H1 (cell line): ENCODE measurements around the gene SOX30. TPM values are rescaled to one million over a fixed set of nuclear protein-coding genes. Genes with fewer than 3 reads are reported as not detected.

Experiments
- CTCF ChIA-PET: fragments of 300-600 bp; sonication (Branson Sonifier 250); formaldehyde crosslinking; loops from one replicate; lab custom pipeline; 2021; ENCODE audit not compliant: partially characterized antibody; lab: Charles Lee
- POLR2A ChIA-PET: fragments of 300-600 bp; sonication (Branson Sonifier 250); formaldehyde crosslinking; loops from one replicate; lab custom pipeline; 2021; ENCODE audit warnings: inconsistent platforms; ENCODE audit not compliant: partially characterized antibody; lab: Charles Lee
- DNase-seq, 2 experiments: peaks; one replicate each; pipeline versions ENCODE4 v3.0.0 to v3.0.0-alpha.2; 2010 to 2022; ENCODE audit warnings: low spot score in 2 of 2, low read depth in 1 of 2, mixed read lengths in 1 of 2
- FAIRE-seq: peaks from 2 replicates; lab custom pipeline; 2011; peaks lifted over from hg19 to GRCh38; lab: Jason Lieb, UNC
- H2AFZ ChIP-seq: 2 replicates; pipeline ENCODE4 v1.8.1; 2012; ENCODE audit warnings: low read length, inconsistent platforms
- H2AK5ac ChIP-seq: 2 replicates; pipeline ENCODE4 v1.6.1; 2013; ENCODE audit warnings: low read depth, low read length
- H2BK120ac ChIP-seq: replicated peaks from 2 replicates; pipeline ENCODE3; 2013; ENCODE audit warnings: low read depth, low read length, inconsistent platforms
- H2BK12ac ChIP-seq: 2 replicates; pipeline ENCODE4 v1.6.1; 2013; ENCODE audit warnings: low read depth, low read length
- H2BK15ac ChIP-seq: 2 replicates; pipeline ENCODE4 v1.6.1; 2013; ENCODE audit warnings: low read length
- H2BK20ac ChIP-seq: 2 replicates; pipeline ENCODE4 v1.6.1; 2013; ENCODE audit warnings: low read length
- H2BK5ac ChIP-seq: 2 replicates; pipeline ENCODE4 v1.6.1; 2013; ENCODE audit warnings: low read depth, low read length
- H3K14ac ChIP-seq: 2 replicates; pipeline ENCODE4 v1.6.1; 2013; ENCODE audit warnings: inconsistent platforms; ENCODE audit not compliant: insufficient read length
- H3K18ac ChIP-seq: 2 replicates; pipeline ENCODE4 v1.6.1; 2013; ENCODE audit warnings: low read length; ENCODE audit errors: extremely low read depth
- H3K23ac ChIP-seq: 2 replicates; pipeline ENCODE4 v1.6.1; 2013; ENCODE audit warnings: inconsistent platforms; ENCODE audit not compliant: insufficient read length
- H3K23me2 ChIP-seq: 2 replicates; pipeline ENCODE4 v1.6.1; 2013; ENCODE audit warnings: low read depth, low read length
- H3K27ac ChIP-seq: 2 replicates; pipeline ENCODE4 v1.6.1; 2011; ENCODE audit warnings: low read depth, low read length, inconsistent platforms
- H3K27me3 ChIP-seq, 4 experiments: replicated peaks in 1 of 4; 1 replicate in 1 of 4; 2 replicates in 3 of 4; pipeline versions ENCODE4 v1.6.1 to v1.8.1; 2011 to 2013; ENCODE audit warnings: low read length in 3 of 4, mild to moderate bottlenecking in 3 of 4, inconsistent platforms in 2 of 4, mixed read lengths in 2 of 4, moderate library complexity in 1 of 4; ENCODE audit not compliant: control insufficient read depth in 3 of 4, insufficient read depth in 3 of 4; ENCODE audit errors: extremely low read depth in 1 of 4
- H3K36me3 ChIP-seq, 4 experiments: 2 replicates each; pipeline versions ENCODE4 v1.6.1 to v1.8.1; 2011 to 2013; ENCODE audit warnings: mild to moderate bottlenecking in 4 of 4, low read length in 3 of 4, moderate library complexity in 2 of 4, control low read depth in 1 of 4, inconsistent platforms in 1 of 4; ENCODE audit not compliant: insufficient read depth in 4 of 4, control insufficient read depth in 2 of 4
- H3K4ac ChIP-seq: replicated peaks from 2 replicates; pipeline ENCODE3; 2013; ENCODE audit warnings: low read length, low read depth, mixed read lengths, inconsistent platforms; ENCODE audit not compliant: insufficient read length
- H3K4me1 ChIP-seq, 4 experiments: replicated peaks in 1 of 4; 1 replicate in 1 of 4; 2 replicates in 3 of 4; pipeline versions ENCODE4 v1.6.1 to v1.8.1; 2011 to 2013; ENCODE audit warnings: low read length in 3 of 4, inconsistent platforms in 2 of 4, mixed read lengths in 1 of 4; ENCODE audit not compliant: insufficient read depth in 4 of 4, control insufficient read depth in 3 of 4
- H3K4me2 ChIP-seq, 2 experiments: 2 replicates each; pipeline versions ENCODE4 v1.6.1 to v1.8.1; 2011 to 2013; ENCODE audit warnings: low read depth in 2 of 2, low read length in 2 of 2, control low read depth in 1 of 2, inconsistent platforms in 1 of 2, mild to moderate bottlenecking in 1 of 2; ENCODE audit not compliant: insufficient read depth in 1 of 2
- H3K4me3 ChIP-seq, 4 experiments: fragments of 200-600, 300-600 bp in 1 of 4; sonication (generic), shearing (Covaris generic), sonication (Bioruptor Twin) in 1 of 4; 2 replicates each; pipeline versions ENCODE4 v1.5.1 to v1.8.1; 2011 to 2016; ENCODE audit warnings: low read length in 4 of 4, low read depth in 3 of 4, control low read depth in 2 of 4, inconsistent platforms in 2 of 4, mild to moderate bottlenecking in 2 of 4, mixed read lengths in 1 of 4, moderate library complexity in 1 of 4; ENCODE audit not compliant: insufficient read depth in 2 of 4; ENCODE audit errors: extremely low read depth in 1 of 4
- H3K56ac ChIP-seq: replicated peaks from 2 replicates; pipeline ENCODE3; 2013; ENCODE audit warnings: low read depth, mild to moderate bottlenecking, mixed read lengths, low read length, inconsistent platforms; ENCODE audit not compliant: insufficient read length
- H3K79me1 ChIP-seq: 2 replicates; pipeline ENCODE4 v1.6.1; 2013; ENCODE audit warnings: low read depth, low read length, control low read depth
- H3K79me2 ChIP-seq, 2 experiments: 2 replicates each; pipeline versions ENCODE4 v1.6.1 to v1.8.1; 2012 to 2013; ENCODE audit warnings: low read length in 2 of 2, mild to moderate bottlenecking in 2 of 2, inconsistent platforms in 1 of 2; ENCODE audit not compliant: insufficient read depth in 2 of 2, control insufficient read depth in 1 of 2
- H3K9ac ChIP-seq, 4 experiments: replicated peaks in 1 of 4; 1 replicate in 1 of 4; 2 replicates in 3 of 4; pipeline versions ENCODE4 v1.6.1 to v1.8.1; 2011 to 2013; ENCODE audit warnings: low read depth in 3 of 4, low read length in 3 of 4, control low read depth in 2 of 4, mild to moderate bottlenecking in 2 of 4, moderate library complexity in 2 of 4, inconsistent platforms in 1 of 4; ENCODE audit errors: extremely low read depth in 1 of 4
- H3K9me3 ChIP-seq, 2 experiments: 2 replicates each; pipeline versions ENCODE4 v1.6.1 to v1.8.1; 2012 to 2013; ENCODE audit warnings: mild to moderate bottlenecking in 2 of 2, moderate library complexity in 2 of 2, control low read depth in 1 of 2, inconsistent platforms in 1 of 2, low read depth in 1 of 2, low read length in 1 of 2, mixed read lengths in 1 of 2; ENCODE audit not compliant: insufficient read depth in 2 of 2
- H4K20me1 ChIP-seq, 2 experiments: replicated peaks in 1 of 2; 2 replicates each; pipeline versions ENCODE3 to v1.8.1; 2011 to 2013; ENCODE audit warnings: inconsistent platforms in 2 of 2, low read length in 2 of 2, mild to moderate bottlenecking in 1 of 2; ENCODE audit not compliant: insufficient read depth in 2 of 2, control insufficient read depth in 1 of 2
- H4K5ac ChIP-seq: 2 replicates; pipeline ENCODE4 v1.6.1; 2013; ENCODE audit warnings: low read length, low read depth, mixed read lengths, inconsistent platforms; ENCODE audit not compliant: insufficient read length
- H4K8ac ChIP-seq: 2 replicates; pipeline ENCODE4 v1.8.0; 2013; ENCODE audit warnings: mild to moderate bottlenecking, moderate library complexity, low read length, inconsistent platforms; ENCODE audit not compliant: insufficient read depth; ENCODE audit errors: extremely low read depth
- H4K91ac ChIP-seq: replicated peaks from 2 replicates; pipeline ENCODE3; 2013; ENCODE audit warnings: low read length, mixed read lengths, inconsistent platforms; ENCODE audit not compliant: insufficient read length
- BRCA1 ChIP-seq: IDR thresholded peaks from 2 replicates; pipeline ENCODE4 v1.6.1; 2012; ENCODE audit warnings: low read depth, low read length, improper control_type of control experiment
- FOSL1 ChIP-seq: IDR thresholded peaks from 2 replicates; pipeline ENCODE4 v1.6.1; 2011; ENCODE audit warnings: mild to moderate bottlenecking, low read depth, low read length, moderate library complexity; ENCODE audit not compliant: insufficient read depth
- HDAC2 ChIP-seq, 2 experiments: fragments of 300-600 bp in 1 of 2; sonication (generic) in 1 of 2; IDR thresholded peaks; 2 replicates each; pipeline ENCODE4 v1.6.1; 2011 to 2012; ENCODE audit warnings: low read depth in 2 of 2, low read length in 2 of 2, mild to moderate bottlenecking in 2 of 2, moderate library complexity in 2 of 2, borderline replicate concordance in 1 of 2, inconsistent platforms in 1 of 2
- MAFK ChIP-seq: IDR thresholded peaks from 2 replicates; pipeline ENCODE4 v1.6.1; 2012; ENCODE audit warnings: low read depth, mild to moderate bottlenecking, improper control_type of control experiment, low read length
- SAP30 ChIP-seq: fragments of 300-600 bp; sonication (generic); IDR thresholded peaks from 2 replicates; pipeline ENCODE4 v1.7.1; 2012; ENCODE audit warnings: low read length, moderate library complexity, mild to moderate bottlenecking, inconsistent platforms; ENCODE audit not compliant: insufficient read depth, insufficient replicate concordance
- SIRT6 ChIP-seq: IDR thresholded peaks from one replicate; pipeline ENCODE4 v1.7.1; 2012; ENCODE audit warnings: low read length, inconsistent platforms
- SIX5 ChIP-seq: IDR thresholded peaks from 2 replicates; pipeline ENCODE4 v1.6.1; 2011; ENCODE audit warnings: mild to moderate bottlenecking, low read depth, low read length
- SP4 ChIP-seq: IDR thresholded peaks from 2 replicates; pipeline ENCODE4 v1.6.1; 2012; ENCODE audit warnings: low read length, inconsistent platforms
- TAF1 ChIP-seq: IDR thresholded peaks from 2 replicates; pipeline ENCODE4 v1.6.1; 2011; ENCODE audit warnings: mild to moderate bottlenecking, low read depth, low read length
- TCF12 ChIP-seq: IDR thresholded peaks from 2 replicates; pipeline ENCODE4 v1.6.1; 2011; ENCODE audit warnings: low read depth, mild to moderate bottlenecking, low read length
- YY1 ChIP-seq: IDR thresholded peaks from 2 replicates; pipeline ENCODE4 v1.6.1; 2011; ENCODE audit warnings: low read depth, mild to moderate bottlenecking, low read length
- ZNF274 ChIP-seq: IDR thresholded peaks from 2 replicates; pipeline ENCODE4 v1.7.0; 2012; ENCODE audit warnings: low read length, borderline replicate concordance; ENCODE audit errors: extremely low read depth
- WGBS, 2 experiments: shearing (Covaris generic) in 1 of 2; methylation state at CpG; one replicate each; pipeline versions ENCODE4 v1.1.6 to v1.1.7; 2013 to 2015; ENCODE audit warnings: low lambda C conversion rate in 2 of 2, mixed read lengths in 2 of 2, inconsistent platforms in 1 of 2, low coverage in 1 of 2, missing lambda C conversion rate in 1 of 2; ENCODE audit not compliant: insufficient replicate concordance in 2 of 2, insufficient coverage in 1 of 2, insufficient read length in 1 of 2; ENCODE audit errors: extremely low coverage in 1 of 2, missing lambda C conversion rate in 1 of 2; 5-methylcytosine and 5-hydroxymethylcytosine counted together
- polyA plus RNA-seq, 7 experiments: library from polyadenylated mRNA; depleted of rRNA in 3 of 7; stranded (reverse) in 5 of 7; unstranded in 2 of 7; fragments of >200 nt in 5 of 7; fragments of 200-250 nt in 2 of 7; gene quantifications; 1 replicate in 5 of 7; 2 replicates in 1 of 7; 4 replicates in 1 of 7; pipeline versions ENCODE4 v1.2.1 to v1.2.3, GENCODE V29; 2011 to 2013; ENCODE audit warnings: missing spikeins in 2 of 7, mixed read lengths in 2 of 7
- total RNA-seq: library from RNA; stranded (reverse); fragmentation: NEBNext Ultra II Directional; extraction: Animal tissue kit (Norgen Biotek cat#: 25700); gene quantifications from 2 replicates; pipeline ENCODE4 v1.2.1, GENCODE V29; 2021

SOX30 gene
- total and polyA plus RNA-seq, 2 of the 8 experiments (the other 6 are each of a cell fraction or from before 2014, with no cell fraction given) = 0.35 TPM; not detected in 1

GRCh38 chr5:157584628-157585027 is 67.6 kb downstream of the SOX30 start:
- H3K36me3 ChIP-seq = no peaks in the 10 kb centered on the region
- 83% methylated on average over 1 of the region's 1 CpG; no CpG with 5 or more reads in 1 of the 2 experiments for WGBS, 2 experiments
- H3K4me1 ChIP-seq = no peaks in the 10 kb centered on the region
- no peak overlapping the region for H3K23ac ChIP-seq
- H2BK20ac ChIP-seq = no peak overlapping the region
- H3K23me2 ChIP-seq = no peaks in the 10 kb centered on the region
- DNase-seq = no peak
- no peak overlapping the region for H4K8ac ChIP-seq
- no peak overlapping the region for H2BK12ac ChIP-seq
- no peak overlapping the region for H3K9ac ChIP-seq
- no peak overlapping the region for H2BK120ac ChIP-seq
- CTCF ChIA-PET = interaction anchor here (1.5 kb wide), 1 partner anchor 158 kb away, joined by 4 read pairs; the partner anchor contains the start of gene LSM11
- no peak overlapping the region for H2AFZ ChIP-seq
- H2AK5ac ChIP-seq = no peak overlapping the region
- no peak overlapping the region for H3K18ac ChIP-seq
- no peak overlapping the region for H2BK5ac ChIP-seq
- H3K79me1 ChIP-seq = no peaks in the 10 kb centered on the region
- no peak overlapping the region for H3K4me3 ChIP-seq
- no peak overlapping the region for H3K27ac ChIP-seq
- TF ChIP-seq MAFK (no peak), SIX5 (no peak), FOSL1 (no peak), SP4 (no peak), HDAC2 (IDR thresholded peaks at IDR 0.05; ENCODE audit: borderline replicate concordance in 1 of 2, low read depth in 2 of 2, low read length in 2 of 2) (no peak), TCF12 (no peak), SAP30 (no peak), ZNF274 (no peak), TAF1 (no peak), BRCA1 (no peak), YY1 (no peak), SIRT6 (no peak)
- no peak overlapping the region for H3K14ac ChIP-seq
- no peaks in the 10 kb centered on the region for H3K9me3 ChIP-seq
- no peak overlapping the region for H3K4me2 ChIP-seq
- no peaks in the 10 kb centered on the region for H3K27me3 ChIP-seq
- POLR2A ChIA-PET = no interaction called here
- H3K56ac ChIP-seq = no peak overlapping the region
- H4K20me1 ChIP-seq = no peaks in the 10 kb centered on the region
- H4K91ac ChIP-seq = no peak overlapping the region
- no peak for FAIRE-seq
- H4K5ac ChIP-seq = no peak overlapping the region
- no peaks in the 10 kb centered on the region for H3K79me2 ChIP-seq
- no peak overlapping the region for H2BK15ac ChIP-seq
- H3K4ac ChIP-seq = no peak overlapping the region
